Measurements from ENCODE around the gene RARRES2.

DNA sequence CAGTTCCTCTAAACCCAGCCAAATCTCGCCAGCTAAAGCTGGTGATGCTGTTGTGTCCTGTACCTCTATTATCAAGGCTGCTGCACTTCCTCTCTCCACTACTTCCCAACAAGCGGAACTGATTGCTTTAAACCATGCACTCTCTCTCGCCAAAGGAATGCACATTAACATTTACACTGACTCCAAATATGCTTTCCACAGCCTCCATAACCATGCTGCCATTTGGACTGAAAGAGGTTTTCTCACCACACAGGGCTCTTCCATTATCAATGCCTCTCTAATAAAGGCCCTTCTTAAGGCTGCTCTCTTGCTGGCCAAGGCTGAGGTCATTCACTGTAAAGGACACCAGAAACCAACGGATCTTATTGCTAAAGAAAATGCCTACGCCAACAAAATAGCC lies 29.7 kb downstream of the RARRES2 start:
- TF ChIP-seq POLR2A (IDR thresholded peaks at IDR 0.05; ENCODE audit: low read length) (no peak), GATA1 (IDR thresholded peaks at IDR 0.05; ENCODE audit: low read depth, low read length) (no peak)

Measured in erythroblast (primary cell).